K562 (cell line): Measurements from ENCODE around the gene LSM12. TPM values are rescaled to one million over a fixed set of nuclear protein-coding genes. Genes with fewer than 3 reads are reported as not detected.
A peak's percentile ranks its signal among the peaks of the same experiment; 100 is the strongest.

Experiments
- ATAC-seq: fragments of 200-7000 bp; cut with Tn5 transposase; 3 replicates; pipeline ENCODE4 v1.9.1; 2020; ENCODE audit warnings: moderate library complexity
- BruUV-seq: library from RNA; stranded (reverse); fragments of 400-500 nt; replicated peaks from 2 replicates; lab custom pipeline; 2021; lab: Mats Ljungman, UMichigan
- CTCF ChIA-PET: fragments of 300-600 bp; formaldehyde crosslinking; extraction: SDS; loops from one replicate; lab custom pipeline; 2021; ENCODE audit warnings: low intra/inter-chr PET ratio; lab: Yijun Ruan, JAX
- POLR2A ChIA-PET: fragments of 300-600, 350-650 bp; sonication (Branson Sonifier 250); formaldehyde crosslinking; extraction: SDS; loops from one replicate; lab custom pipeline; 2021; ENCODE audit warnings: antibody characterized with exemption, inconsistent platforms; lab: Yijun Ruan, JAX
- DNase-seq, 4 experiments: peaks; one replicate each; pipeline versions ENCODE4 v3.0.0 to v3.0.0-alpha.2; 2011 to 2018; ENCODE audit warnings: low spot score in 3 of 4, mixed read lengths in 3 of 4; ENCODE audit errors: extremely low read depth in 1 of 4
- FAIRE-seq: peaks from 2 replicates; lab custom pipeline; 2011; peaks lifted over from hg19 to GRCh38; lab: Jason Lieb, UNC
- H2AFZ ChIP-seq: 2 replicates; pipeline ENCODE4 v1.6.0; 2011; ENCODE audit warnings: low read depth, low read length, control low read depth, inconsistent platforms
- H3K27ac ChIP-seq: fragments of 200-600 bp; 3 replicates; pipeline ENCODE4 v1.8.0; 2011; ENCODE audit warnings: low read depth, mild to moderate bottlenecking, control low read depth, inconsistent platforms, low read length, moderate library complexity, mixed read lengths; ENCODE audit errors: extremely low read depth
- H3K27me3 ChIP-seq, 2 experiments: fragments of 300-600 bp in 1 of 2; 2 replicates in 1 of 2; 3 replicates in 1 of 2; pipeline versions ENCODE4 v1.6.0 to v1.8.0; 2011; ENCODE audit warnings: inconsistent platforms in 2 of 2, low read length in 2 of 2, mild to moderate bottlenecking in 1 of 2, mixed read lengths in 1 of 2, moderate library complexity in 1 of 2; ENCODE audit not compliant: control insufficient read depth in 2 of 2, insufficient read depth in 2 of 2
- H3K36me3 ChIP-seq: fragments of 300-600 bp; 3 replicates; pipeline ENCODE4 v1.8.0; 2011; ENCODE audit warnings: mild to moderate bottlenecking, low read length, inconsistent platforms; ENCODE audit not compliant: control insufficient read depth, insufficient read depth
- H3K4me1 ChIP-seq, 2 experiments: fragments of 200-600 bp in 1 of 2; replicated peaks in 1 of 2; 2 replicates in 1 of 2; 3 replicates in 1 of 2; pipeline versions ENCODE4 v1.5.1 to v1.8.0; 2011; ENCODE audit warnings: inconsistent platforms in 2 of 2, low read length in 2 of 2, mild to moderate bottlenecking in 1 of 2, mixed read lengths in 1 of 2, moderate library complexity in 1 of 2; ENCODE audit not compliant: control insufficient read depth in 2 of 2, insufficient read depth in 2 of 2
- H3K4me2 ChIP-seq: 2 replicates; pipeline ENCODE4 v1.6.1; 2011; ENCODE audit warnings: low read length, control low read depth, inconsistent platforms, mixed read lengths; ENCODE audit not compliant: insufficient read depth
- H3K4me3 ChIP-seq: fragments of 200-600 bp; sonication (generic), shearing (Covaris generic); 2 replicates; pipeline ENCODE4 v1.5.1; 2016; ENCODE audit warnings: control low read depth, inconsistent platforms
- H3K79me2 ChIP-seq: fragments of 200-600 bp; 3 replicates; pipeline ENCODE4 v1.8.0; 2011; ENCODE audit warnings: low read length, inconsistent platforms; ENCODE audit not compliant: control insufficient read depth, insufficient read depth
- H3K9ac ChIP-seq, 2 experiments: 2 replicates each; pipeline versions ENCODE4 v1.6.0 to v1.6.1; 2011; ENCODE audit warnings: low read depth in 2 of 2, low read length in 2 of 2, control low read depth in 1 of 2, inconsistent platforms in 1 of 2, mild to moderate bottlenecking in 1 of 2, mixed read lengths in 1 of 2; ENCODE audit not compliant: insufficient read depth in 1 of 2
- H3K9me1 ChIP-seq: one replicate; pipeline ENCODE4 v1.6.0; 2011; ENCODE audit warnings: inconsistent platforms, mild to moderate bottlenecking, low read length, moderate library complexity; ENCODE audit not compliant: control insufficient read depth, insufficient read depth
- H3K9me3 ChIP-seq: replicated peaks from 2 replicates; pipeline ENCODE4 v1.5.1; 2011; ENCODE audit warnings: low read depth, low read length, inconsistent platforms; ENCODE audit not compliant: control insufficient read depth, insufficient read depth
- H4K20me1 ChIP-seq: replicated peaks from 2 replicates; pipeline ENCODE4 v1.6.1; 2011; ENCODE audit warnings: low read length, inconsistent platforms, mixed read lengths; ENCODE audit not compliant: control insufficient read depth, insufficient read depth
- CAMTA2 ChIP-seq: fragments of 250-450 bp; sonication (Bioruptor Pico); conservative IDR thresholded peaks from 2 replicates; pipeline ENCODE4 v1.5.1; 2022
- CCNT2 ChIP-seq: IDR thresholded peaks from 2 replicates; pipeline ENCODE4 v1.6.1; 2011; ENCODE audit warnings: borderline replicate concordance, low read depth, mild to moderate bottlenecking, moderate library complexity, mixed read lengths, low read length; ENCODE audit not compliant: insufficient read length; ENCODE audit errors: extremely low read depth
- FIP1L1 ChIP-seq: fragments of 200-400 bp; formaldehyde crosslinking; IDR thresholded peaks from 2 replicates; pipeline ENCODE4 v1.6.1; 2018; ENCODE audit warnings: mild to moderate bottlenecking, low read depth, low read length; ENCODE audit not compliant: poor library complexity, severe bottlenecking
- GTF2E2 ChIP-seq: fragments of 200-800 bp; sonication (Bioruptor generic); IDR thresholded peaks from 2 replicates; pipeline ENCODE4 v1.6.1; 2016; ENCODE audit warnings: missing genetic modification characterization, missing compliant biosample characterization
- HDAC2 ChIP-seq: fragments of 450-650 bp; IDR thresholded peaks from 2 replicates; pipeline ENCODE4 v1.6.1; 2016; ENCODE audit warnings: mild to moderate bottlenecking
- HDAC3 ChIP-seq: fragments of 450-650 bp; IDR thresholded peaks from 2 replicates; pipeline ENCODE4 v1.6.1; 2018; ENCODE audit warnings: borderline replicate concordance, mild to moderate bottlenecking, moderate library complexity; ENCODE audit not compliant: partially characterized antibody
- HNRNPK ChIP-seq: fragments of 200-400 bp; formaldehyde crosslinking; IDR thresholded peaks from one replicate; pipeline ENCODE4 v1.6.1; 2018; ENCODE audit warnings: mild to moderate bottlenecking, low read depth, low read length; ENCODE audit not compliant: poor library complexity, severe bottlenecking
- IFI16 ChIP-seq: fragments of 250-450 bp; sonication (Bioruptor Pico); IDR thresholded peaks from 2 replicates; pipeline ENCODE4 v2.1.2; 2022; ENCODE audit warnings: mild to moderate bottlenecking, inconsistent platforms
- KDM4B ChIP-seq, 2 experiments: fragments of 450-650 bp in 1 of 2; sonication (generic) in 1 of 2; IDR thresholded peaks; 2 replicates each; pipeline ENCODE4 v1.6.1; 2016 to 2017; ENCODE audit warnings: borderline replicate concordance in 2 of 2, antibody characterized with exemption in 1 of 2, low read depth in 1 of 2, mild to moderate bottlenecking in 1 of 2
- RCOR1 ChIP-seq, 2 experiments: IDR thresholded peaks; 2 replicates each; pipeline ENCODE4 v1.6.1; 2012; ENCODE audit warnings: low read depth in 2 of 2, low read length in 2 of 2, borderline replicate concordance in 1 of 2, improper control_type of control experiment in 1 of 2
- SLC30A9 ChIP-seq: fragments of 250-450 bp; sonication (Bioruptor Pico); IDR thresholded peaks from 2 replicates; pipeline ENCODE4 v1.8.0; 2022; ENCODE audit warnings: mild to moderate bottlenecking, moderate library complexity
- SMAD2 ChIP-seq: fragments of 150-350 bp; IDR thresholded peaks from 2 replicates; pipeline ENCODE4 v1.6.1; 2014; ENCODE audit warnings: low read depth, mild to moderate bottlenecking, low read length
- SRSF1 ChIP-seq: fragments of 200-400 bp; formaldehyde crosslinking; IDR thresholded peaks from 2 replicates; pipeline ENCODE4 v1.6.1; 2017; ENCODE audit warnings: mild to moderate bottlenecking, low read depth, low read length, moderate library complexity
- STAG1 ChIP-seq: sonication (generic); formaldehyde crosslinking; IDR thresholded peaks from 2 replicates; pipeline ENCODE4 v1.5.0; 2020; ENCODE audit warnings: missing genetic modification reagents, borderline replicate concordance
- TCFL5 ChIP-seq: fragments of 250-450 bp; sonication (Bioruptor Pico); conservative IDR thresholded peaks from 2 replicates; pipeline ENCODE4 v1.6.1; 2021; ENCODE audit warnings: mild to moderate bottlenecking, moderate library complexity, matching md5 sums
- ZFP30 ChIP-seq: fragments of 250-450 bp; sonication (Bioruptor Pico); IDR thresholded peaks from 2 replicates; pipeline ENCODE4 v1.8.0; 2022; ENCODE audit warnings: moderate library complexity, mild to moderate bottlenecking, inconsistent platforms, borderline replicate concordance
- ZFPM2 ChIP-seq: fragments of 250-450 bp; sonication (Bioruptor Pico); IDR thresholded peaks from 2 replicates; pipeline ENCODE4 v1.5.1; 2022; ENCODE audit warnings: mild to moderate bottlenecking
- ZKSCAN8 ChIP-seq: fragments of 200-800 bp; sonication (Bioruptor generic); IDR thresholded peaks from 2 replicates; pipeline ENCODE4 v1.6.1; 2016; ENCODE audit warnings: missing genetic modification characterization, missing compliant biosample characterization
- ZNF408 ChIP-seq: fragments of 250-450 bp; sonication (Bioruptor Pico); IDR thresholded peaks from 2 replicates; pipeline ENCODE4 v1.4.0; 2020; ENCODE audit warnings: low read depth, mild to moderate bottlenecking, moderate library complexity
- ZNF584 ChIP-seq: fragments of 200-800 bp; sonication (Bioruptor generic); IDR thresholded peaks from 2 replicates; pipeline ENCODE4 v1.6.1; 2016; ENCODE audit warnings: low read depth, mild to moderate bottlenecking, missing genetic modification characterization, missing compliant biosample characterization
- ZNF766 ChIP-seq: fragments of 200-800 bp; sonication (Bioruptor generic); conservative IDR thresholded peaks from 2 replicates; pipeline ENCODE4 v1.6.1; 2016; ENCODE audit warnings: missing genetic modification characterization, missing compliant biosample characterization
- ZNF780A ChIP-seq: fragments of 250-450 bp; sonication (Bioruptor Pico); IDR thresholded peaks from 2 replicates; pipeline ENCODE4 v1.5.0; 2021; ENCODE audit warnings: mild to moderate bottlenecking
- ZNF785 ChIP-seq: fragments of 250-450 bp; sonication (Bioruptor Pico); IDR thresholded peaks from 2 replicates; pipeline ENCODE4 v1.4.0; 2020; ENCODE audit warnings: mild to moderate bottlenecking
- WGBS: fragments of 100-300 bp; shearing (Covaris generic); methylation state at CpG from one replicate; pipeline ENCODE4 v1.1.6; 2016; ENCODE audit warnings: low coverage, mixed read lengths; ENCODE audit not compliant: insufficient coverage; ENCODE audit errors: missing lambda C conversion rate; 5-methylcytosine and 5-hydroxymethylcytosine counted together
- in situ Hi-C: fragments of 300-500 bp; cut with MboI; formaldehyde crosslinking; loops from 4 replicates; pipeline ENCODE4 v1.15.0; 2018; ENCODE audit warnings: inconsistent platforms, mixed read lengths
- intact Hi-C: fragments of 100-400 bp; cut with micrococcal nuclease; formaldehyde crosslinking; loops from 2 replicates; pipeline ENCODE4 v1.14.2; 2022
- polyA plus RNA-seq, 8 experiments: library from polyadenylated mRNA; depleted of rRNA in 4 of 8; stranded (reverse) in 5 of 8; unstranded in 3 of 8; fragments of >200 nt; fragmentation: Nextera tagmentation in 2 of 8; fragmentation: Illumina TruSeq in 1 of 8; extraction: Ambion mirVana in 2 of 8; extraction: Trizol in 1 of 8; gene quantifications; 2 replicates each; pipeline versions ENCODE4 v1.2.1 to v1.2.3, GENCODE V29; 2011 to 2014; ENCODE audit warnings: inconsistent platforms in 1 of 8, missing spikeins in 1 of 8
- total RNA-seq, 7 experiments: library from RNA; depleted of rRNA in 6 of 7; stranded (reverse); fragments of >200 nt in 6 of 7; fragmentation: Illumina TruSeq in 2 of 7; extraction: Trizol in 2 of 7; gene quantifications; 2 replicates each; pipeline versions ENCODE4 v1.2.1 to v1.2.3, GENCODE V29; 2011 to 2021; ENCODE audit warnings: low replicate concordance in 1 of 7
- TF ChIP-seq, protein P1 (sequence below): fragments of 450-650 bp; formaldehyde crosslinking; IDR thresholded peaks from 2 replicates; pipeline ENCODE4 v1.4.0; 2020; ENCODE audit warnings: mild to moderate bottlenecking, moderate library complexity

LSM12 gene
- total and polyA plus RNA-seq, 9 of the 15 experiments (the other 6 are each of a cell fraction or from before 2014, with no cell fraction given) = 53.0 to 258 (median 89.3) TPM

DNA sequence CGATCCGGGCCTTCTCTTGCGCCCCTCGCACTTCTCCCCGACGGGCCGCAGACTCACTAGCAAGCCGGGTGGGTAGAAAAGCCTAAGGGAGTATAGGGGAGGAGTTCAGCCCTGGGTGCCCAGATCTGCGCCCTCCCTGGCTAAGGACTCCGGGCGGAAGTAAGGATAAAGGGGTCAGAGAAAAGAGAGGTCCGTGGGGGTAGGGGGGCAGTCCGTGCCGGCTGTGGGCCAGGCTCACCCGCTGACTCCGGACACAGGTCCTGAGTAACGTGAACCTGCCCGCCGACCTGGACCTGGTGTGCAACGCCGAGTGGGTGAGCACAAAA is 60.2 kb downstream of the LSM12 start:
- ATAC-seq (no peak), FAIRE-seq (no peak), DNase-seq (no peak)
- Histone ChIP-seq H3K27me3 (no peaks in the 10 kb centered on the region), H2AFZ (peak overlapping the region; percentile 91), H3K4me2 (peak overlapping the region; percentile 79), H4K20me1 (peaks cover 11% of the 10 kb centered on the region; the same call in 1 of the 2 replicates), H3K27ac (peak overlapping the region; percentile 64; the same call in 1 of the 3 replicates), H3K79me2 (no peaks in the 10 kb centered on the region), H3K9me3 (no peaks in the 10 kb centered on the region), H3K36me3 (peaks cover 6% of the 10 kb centered on the region; the same call in 1 of the 3 replicates), H3K4me3 (peak overlapping the region; percentile 33), H3K9me1 (no peaks in the 10 kb centered on the region), H3K9ac (peak overlapping the region; percentile 35 to 90; a peak in 3 of 4 replicates), H3K4me1 (peaks cover 9 to 37% of the 10 kb centered on the region in 2 experiments)
- WGBS = 35% methylated on average over 21 of the region's 21 CpGs
- ChIA-PET CTCF (no interaction called here), POLR2A (interaction anchor here (1.0 to 1.6 kb wide), 4 partner anchors 10 to 19 kb away, joined by 3 to 5 read pairs (median 4); no protein-coding TSS in a partner anchor)
- in situ Hi-C loops (no loop called here), intact Hi-C loops (no loop called here)
- no TSS peak for BruUV-seq
- TF ChIP-seq FIP1L1 (peak; percentile 19), IFI16 (CRISPR knock-in tag) (no peak), SLC30A9 (CRISPR knock-in tag) (no peak), ZNF408 (no peak), SRSF1 (no peak), CCNT2 (no peak), GTF2E2 (tag) (no peak), HNRNPK (no peak), KDM4B (IDR thresholded peaks at IDR 0.05; ENCODE audit: borderline replicate concordance in 2 of 2, low read depth in 1 of 2) (no peak), ZNF766 (no peak), ZFPM2 (CRISPR knock-in tag) (no peak), CAMTA2 (no peak), HDAC3 (no peak), ZNF584 (CRISPR knock-in tag) (no peak), ZFP30 (CRISPR knock-in tag) (no peak), STAG1 (no peak), ZNF785 (CRISPR knock-in tag) (no peak), RCOR1 (IDR thresholded peaks at IDR 0.05; ENCODE audit: borderline replicate concordance in 1 of 2, low read depth in 2 of 2, low read length in 2 of 2) (no peak), TCFL5 (CRISPR knock-in tag) (no peak), ZNF780A (CRISPR knock-in tag) (no peak), HDAC2 (no peak), SMAD2 (no peak), ZKSCAN8 (CRISPR knock-in tag) (no peak)
- TF ChIP-seq, protein P1, sequence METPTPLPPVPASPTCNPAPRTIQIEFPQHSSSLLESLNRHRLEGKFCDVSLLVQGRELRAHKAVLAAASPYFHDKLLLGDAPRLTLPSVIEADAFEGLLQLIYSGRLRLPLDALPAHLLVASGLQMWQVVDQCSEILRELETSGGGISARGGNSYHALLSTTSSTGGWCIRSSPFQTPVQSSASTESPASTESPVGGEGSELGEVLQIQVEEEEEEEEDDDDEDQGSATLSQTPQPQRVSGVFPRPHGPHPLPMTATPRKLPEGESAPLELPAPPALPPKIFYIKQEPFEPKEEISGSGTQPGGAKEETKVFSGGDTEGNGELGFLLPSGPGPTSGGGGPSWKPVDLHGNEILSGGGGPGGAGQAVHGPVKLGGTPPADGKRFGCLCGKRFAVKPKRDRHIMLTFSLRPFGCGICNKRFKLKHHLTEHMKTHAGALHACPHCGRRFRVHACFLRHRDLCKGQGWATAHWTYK (CRISPR knock-in tag) = no peak
